GM12872 (cell line): ENCODE data around the gene UMPS.

Experiments
- CTCF ChIP-seq: IDR thresholded peaks from 3 replicates; pipeline ENCODE4 v1.5.1; 2011; ENCODE audit warnings: low read depth, mild to moderate bottlenecking, low read length, moderate library complexity; ENCODE audit not compliant: insufficient read depth

UMPS gene

DNA sequence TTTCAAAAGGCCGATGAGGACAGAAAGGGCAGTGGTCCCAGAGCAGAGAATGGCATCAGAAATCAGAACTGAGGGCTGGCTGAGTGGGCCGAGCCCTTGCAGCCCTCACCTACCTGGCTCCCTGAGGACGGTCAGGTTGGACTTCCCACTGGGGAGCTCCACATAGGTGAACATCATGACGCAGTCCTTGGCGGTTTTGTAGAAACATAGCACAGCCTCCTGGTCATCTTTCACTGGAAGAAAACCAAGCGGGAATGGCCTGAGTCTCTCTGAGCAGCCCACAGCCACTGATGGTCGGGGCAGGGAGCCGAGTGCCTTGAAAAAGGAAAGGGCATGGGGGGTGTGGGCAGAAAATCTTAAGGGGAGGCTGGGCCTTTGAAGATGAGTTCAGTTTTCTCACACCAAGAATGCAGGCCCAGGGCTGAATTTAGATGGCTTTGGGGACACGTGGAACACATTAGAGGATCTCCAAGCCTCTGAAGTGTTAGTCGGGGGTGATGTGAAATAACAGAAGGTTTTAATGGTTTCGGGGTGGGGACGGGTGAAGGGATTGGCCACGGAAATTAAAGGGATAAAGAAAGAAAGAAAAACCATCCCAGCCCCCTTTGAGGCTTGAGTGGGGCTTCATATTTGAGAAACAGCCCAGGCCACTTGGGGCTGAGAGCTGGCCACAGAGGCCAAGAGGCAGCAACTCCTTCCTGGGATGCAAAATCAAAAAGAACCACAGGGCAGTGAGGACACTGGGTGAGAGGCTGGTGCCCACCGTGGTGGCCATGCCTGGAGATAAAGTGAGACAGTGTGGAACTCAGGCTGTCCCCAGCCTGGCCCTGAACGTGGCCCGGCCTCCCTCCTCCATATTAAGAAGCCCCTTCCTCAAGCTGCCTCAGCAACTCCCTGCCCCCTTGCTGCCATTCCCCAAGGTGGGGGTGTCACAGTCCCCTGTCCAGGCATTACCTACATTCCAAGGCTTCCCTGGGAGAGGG lies 36.2 kb downstream of the UMPS start:
- no peak for TF ChIP-seq CTCF

GRCh38 chr3:124767264-124767663 lies 37.0 kb downstream of the UMPS start:
- no peak for TF ChIP-seq CTCF

- TF ChIP-seq CTCF, result no peak
Observed at GRCh38 chr3:124767691-124768090, 37.4 kb downstream of the UMPS start.

- TF ChIP-seq CTCF, result peak; percentile 72
Observed at GRCh38 chr3:124768812-124769211, 38.6 kb downstream of the UMPS start.

- no peak for TF ChIP-seq CTCF
Observed at GRCh38 chr3:124769462-124769861, 39.2 kb downstream of the UMPS start.

DNA sequence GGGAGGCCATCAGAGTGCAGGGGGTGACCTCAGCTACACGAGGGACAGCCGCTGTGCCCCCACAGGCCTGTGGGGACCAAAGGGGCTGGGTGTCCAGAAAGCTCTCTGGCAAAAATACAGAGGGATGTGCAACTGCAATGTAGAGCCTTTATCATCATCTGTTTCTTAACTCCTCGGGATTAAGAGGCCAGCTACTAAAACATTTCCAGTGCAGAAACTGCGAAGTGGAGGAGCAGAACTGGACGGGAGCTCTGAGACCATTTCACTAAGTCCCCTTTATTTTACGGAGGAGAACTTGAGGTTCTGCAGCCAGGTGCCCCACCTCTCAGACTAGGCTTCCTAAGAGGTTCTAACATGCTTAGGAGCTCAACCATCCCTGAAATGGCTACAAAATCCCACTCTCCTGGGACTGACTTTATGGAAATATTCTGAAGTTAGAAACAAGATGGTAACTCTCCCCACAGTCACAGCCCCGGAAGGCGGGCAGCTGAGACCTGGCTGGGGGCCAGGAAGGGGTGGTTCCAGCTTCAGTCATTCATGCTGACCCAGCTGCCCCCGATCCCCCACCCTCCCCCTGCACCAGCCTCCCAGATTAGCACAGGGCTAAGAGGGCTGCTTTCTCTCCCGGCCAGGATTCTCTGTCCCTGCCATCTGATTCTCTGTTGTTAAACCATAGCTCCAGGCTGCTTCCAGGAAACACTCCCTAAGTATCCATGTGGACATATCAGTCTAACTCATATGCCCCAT lies 40.3 kb downstream of the UMPS start:
- no peak for TF ChIP-seq CTCF

- TF ChIP-seq CTCF, result no peak
Observed at GRCh38 chr3:124771083-124771445, 40.8 kb downstream of the UMPS start.
